Measurements from ENCODE around the gene MORN2.

Gene MORN2

DNA sequence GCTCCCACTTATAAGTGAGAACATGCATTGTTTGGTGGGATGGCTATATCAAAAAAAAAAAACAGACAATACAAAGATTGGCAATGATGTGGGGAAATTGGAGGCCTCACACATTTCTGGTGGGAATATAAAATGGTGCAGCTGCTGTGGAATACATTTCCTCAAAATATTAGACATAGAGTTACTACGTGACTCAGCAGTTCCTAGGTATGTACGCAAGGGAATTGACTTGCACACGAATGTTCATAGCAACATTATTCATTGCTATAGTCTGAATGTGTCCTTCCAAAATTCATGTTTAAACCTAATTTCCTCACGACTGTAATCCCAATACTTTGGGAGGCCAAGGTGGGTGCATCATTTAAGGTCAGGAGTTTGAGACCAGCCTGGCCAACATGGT, 11.6 kb downstream of the MORN2 start:
- H3K27me3 ChIP-seq (ENCODE audit: insufficient read depth, low read length, poor library complexity, severe bottlenecking): no peaks in the 10 kb centered on the region
- H3K9me3 ChIP-seq (ENCODE audit: insufficient read depth, low read depth, low read length): no peaks in the 10 kb centered on the region
- no peak overlapping the region for H2AFZ ChIP-seq (ENCODE audit: low read length)
- no peaks in the 10 kb centered on the region for H3K4me1 ChIP-seq (ENCODE audit: insufficient read depth, low read length, poor library complexity, severe bottlenecking)
- no peak overlapping the region for H3K9ac ChIP-seq (ENCODE audit: low read depth, low read length, poor library complexity, severe bottlenecking)
- TF ChIP-seq CTCF (conservative IDR thresholded peaks at IDR 0.05; ENCODE audit: low read length) (no peak), EZH2phosphoT487 (IDR thresholded peaks at IDR 0.05; ENCODE audit: borderline replicate concordance) (no peak)
- H3K4me3 ChIP-seq (ENCODE audit: low read length, poor library complexity, severe bottlenecking): no peak overlapping the region
- no peaks in the 10 kb centered on the region for H3K36me3 ChIP-seq (ENCODE audit: insufficient read depth, low read length)
- H4K20me1 ChIP-seq (ENCODE audit: insufficient read depth, low read length, poor library complexity, severe bottlenecking): no peaks in the 10 kb centered on the region
- no peaks in the 10 kb centered on the region for H3F3A ChIP-seq (ENCODE audit: low read depth)
- no peak overlapping the region for H3K4me2 ChIP-seq (ENCODE audit: low read depth, low read length, poor library complexity, severe bottlenecking)
- no peaks in the 10 kb centered on the region for H3K79me2 ChIP-seq (ENCODE audit: insufficient read depth, low read length)
- no peaks in the 10 kb centered on the region for H3K9me2 ChIP-seq (replicated peaks; ENCODE audit: low read depth, low read length)

DNA sequence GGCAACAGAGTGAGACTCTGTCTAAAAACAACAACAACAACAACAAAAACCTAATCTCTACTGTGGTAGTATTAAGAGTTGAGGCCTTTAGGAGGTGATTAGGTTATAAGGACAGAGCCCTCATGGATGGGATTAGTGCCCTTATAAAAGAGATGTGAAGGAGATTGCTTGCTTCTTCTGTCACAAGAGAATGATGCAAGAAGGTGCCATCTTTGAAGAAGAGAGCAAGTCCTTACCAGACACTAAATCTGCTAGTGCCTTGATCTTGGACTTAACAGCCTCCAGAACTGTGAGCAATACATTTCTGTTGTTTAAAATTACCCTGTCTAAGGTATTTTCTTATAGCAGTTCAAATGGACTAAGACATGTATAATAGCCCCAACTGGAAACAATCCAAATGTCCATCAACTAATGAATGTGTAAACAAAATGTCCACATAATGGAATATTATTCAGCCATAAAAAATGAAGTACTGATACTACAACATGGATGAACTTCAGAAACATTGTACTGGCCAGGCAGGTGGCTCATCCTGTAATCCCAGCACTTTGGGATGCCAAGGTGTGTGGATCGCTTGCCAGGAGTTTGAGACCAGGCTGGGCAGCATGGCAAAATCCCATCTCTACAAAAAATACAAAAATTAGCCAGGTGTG, 12.3 kb downstream of the MORN2 start:
- no peak overlapping the region for H3K4me3 ChIP-seq (ENCODE audit: low read length, poor library complexity, severe bottlenecking)
- no peak overlapping the region for H3K9ac ChIP-seq (ENCODE audit: low read depth, low read length, poor library complexity, severe bottlenecking)
- H3K9me2 ChIP-seq (replicated peaks; ENCODE audit: low read depth, low read length): no peaks in the 10 kb centered on the region
- no peaks in the 10 kb centered on the region for H3K4me1 ChIP-seq (ENCODE audit: insufficient read depth, low read length, poor library complexity, severe bottlenecking)
- H2AFZ ChIP-seq (ENCODE audit: low read length): no peak overlapping the region
- H3K36me3 ChIP-seq (ENCODE audit: insufficient read depth, low read length): no peaks in the 10 kb centered on the region
- H3K9me3 ChIP-seq (ENCODE audit: insufficient read depth, low read depth, low read length): no peaks in the 10 kb centered on the region
- H3F3A ChIP-seq (ENCODE audit: low read depth): no peaks in the 10 kb centered on the region
- TF ChIP-seq CTCF (conservative IDR thresholded peaks at IDR 0.05; ENCODE audit: low read length) (no peak), EZH2phosphoT487 (IDR thresholded peaks at IDR 0.05; ENCODE audit: borderline replicate concordance) (no peak)
- no peaks in the 10 kb centered on the region for H4K20me1 ChIP-seq (ENCODE audit: insufficient read depth, low read length, poor library complexity, severe bottlenecking)
- no peaks in the 10 kb centered on the region for H3K27me3 ChIP-seq (ENCODE audit: insufficient read depth, low read length, poor library complexity, severe bottlenecking)
- no peak overlapping the region for H3K4me2 ChIP-seq (ENCODE audit: low read depth, low read length, poor library complexity, severe bottlenecking)
- no peaks in the 10 kb centered on the region for H3K79me2 ChIP-seq (ENCODE audit: insufficient read depth, low read length)

DNA sequence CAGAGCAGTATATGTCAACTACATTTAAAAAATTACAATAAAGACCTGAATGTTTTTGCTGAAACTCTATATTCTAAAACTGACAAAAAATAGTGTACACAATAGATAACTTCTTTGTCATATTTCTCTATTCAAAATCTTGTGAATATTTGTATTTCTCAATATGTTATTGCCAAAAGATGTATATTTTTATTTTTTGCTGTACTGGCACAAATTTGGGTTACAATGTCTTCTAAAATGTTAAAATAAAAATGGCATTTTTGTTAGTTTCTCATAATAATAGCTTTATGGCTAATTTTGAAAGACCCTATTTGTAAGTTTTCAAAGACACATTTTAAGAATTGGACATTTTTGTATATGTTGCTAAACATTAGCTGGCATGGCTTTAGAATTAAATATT, 13.3 kb downstream of the MORN2 start:
- no peak overlapping the region for H3K9ac ChIP-seq (ENCODE audit: low read depth, low read length, poor library complexity, severe bottlenecking)
- no peaks in the 10 kb centered on the region for H3K9me3 ChIP-seq (ENCODE audit: insufficient read depth, low read depth, low read length)
- no peaks in the 10 kb centered on the region for H3K4me1 ChIP-seq (ENCODE audit: insufficient read depth, low read length, poor library complexity, severe bottlenecking)
- H3F3A ChIP-seq (ENCODE audit: low read depth): no peaks in the 10 kb centered on the region
- H3K36me3 ChIP-seq (ENCODE audit: insufficient read depth, low read length): no peaks in the 10 kb centered on the region
- TF ChIP-seq CTCF (conservative IDR thresholded peaks at IDR 0.05; ENCODE audit: low read length): no peak
- no peak for TF ChIP-seq EZH2phosphoT487 (IDR thresholded peaks at IDR 0.05; ENCODE audit: borderline replicate concordance)
- no peaks in the 10 kb centered on the region for H3K9me2 ChIP-seq (replicated peaks; ENCODE audit: low read depth, low read length)
- no peak overlapping the region for H3K4me2 ChIP-seq (ENCODE audit: low read depth, low read length, poor library complexity, severe bottlenecking)
- H3K4me3 ChIP-seq (ENCODE audit: low read length, poor library complexity, severe bottlenecking): no peak overlapping the region
- no peaks in the 10 kb centered on the region for H3K27me3 ChIP-seq (ENCODE audit: insufficient read depth, low read length, poor library complexity, severe bottlenecking)
- no peak overlapping the region for H2AFZ ChIP-seq (ENCODE audit: low read length)
- no peaks in the 10 kb centered on the region for H4K20me1 ChIP-seq (ENCODE audit: insufficient read depth, low read length, poor library complexity, severe bottlenecking)
- H3K79me2 ChIP-seq (ENCODE audit: insufficient read depth, low read length): no peaks in the 10 kb centered on the region

All from Loucy (cell line).